Activated CD4-positive, CD25-positive, alpha-beta regulatory T cell (primary cell): ENCODE measurements around the gene FAM222A.

ENCODE experiments used
- DNase-seq, 4 experiments: peaks; one replicate each; lab custom pipeline; 2025; lab: John Stamatoyannopoulos, UW

Gene FAM222A

DNA sequence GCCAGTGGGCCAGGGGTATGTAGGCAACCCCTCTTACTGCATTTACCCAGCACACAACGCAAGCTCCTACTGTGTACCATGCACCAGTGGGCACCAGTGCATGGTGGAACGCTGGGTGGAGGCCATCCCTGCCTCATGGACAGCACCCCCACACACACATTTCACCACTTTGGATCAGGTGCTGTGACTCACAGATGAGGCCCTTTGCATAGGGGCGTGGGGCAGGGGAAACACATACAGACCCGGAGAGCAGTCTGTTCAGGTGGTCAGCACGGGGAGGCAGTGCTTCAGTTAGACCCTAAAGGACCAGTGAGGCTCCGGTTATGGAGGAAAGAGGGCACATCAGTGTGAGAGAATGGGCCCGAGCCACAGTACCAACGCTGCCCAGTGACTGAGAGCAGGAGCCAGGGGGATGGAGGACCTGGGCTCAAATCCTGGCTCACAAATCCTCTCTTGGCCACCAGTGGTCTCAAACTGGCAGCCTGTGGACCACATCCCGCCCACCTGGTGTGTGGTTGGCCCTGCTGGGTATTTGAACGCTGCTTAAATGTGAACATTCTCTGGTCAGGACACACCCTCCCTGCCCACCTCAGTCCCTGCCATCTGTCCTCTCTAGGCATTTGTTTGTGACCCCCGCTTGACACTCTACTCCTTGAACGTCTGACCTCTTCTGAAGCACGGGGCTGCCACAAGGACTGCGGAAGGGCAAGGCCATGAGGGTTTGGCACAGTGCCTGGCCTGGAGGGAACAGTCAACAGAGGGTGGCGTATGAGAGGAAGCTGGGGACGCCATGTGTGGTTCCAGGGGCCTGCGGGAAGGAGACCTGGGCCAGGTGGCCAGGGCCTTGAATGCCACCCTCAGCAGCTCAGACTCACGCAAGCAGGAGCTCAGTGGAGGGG is 46.7 kb downstream of the FAM222A start:
- no peak for DNase-seq

DNA sequence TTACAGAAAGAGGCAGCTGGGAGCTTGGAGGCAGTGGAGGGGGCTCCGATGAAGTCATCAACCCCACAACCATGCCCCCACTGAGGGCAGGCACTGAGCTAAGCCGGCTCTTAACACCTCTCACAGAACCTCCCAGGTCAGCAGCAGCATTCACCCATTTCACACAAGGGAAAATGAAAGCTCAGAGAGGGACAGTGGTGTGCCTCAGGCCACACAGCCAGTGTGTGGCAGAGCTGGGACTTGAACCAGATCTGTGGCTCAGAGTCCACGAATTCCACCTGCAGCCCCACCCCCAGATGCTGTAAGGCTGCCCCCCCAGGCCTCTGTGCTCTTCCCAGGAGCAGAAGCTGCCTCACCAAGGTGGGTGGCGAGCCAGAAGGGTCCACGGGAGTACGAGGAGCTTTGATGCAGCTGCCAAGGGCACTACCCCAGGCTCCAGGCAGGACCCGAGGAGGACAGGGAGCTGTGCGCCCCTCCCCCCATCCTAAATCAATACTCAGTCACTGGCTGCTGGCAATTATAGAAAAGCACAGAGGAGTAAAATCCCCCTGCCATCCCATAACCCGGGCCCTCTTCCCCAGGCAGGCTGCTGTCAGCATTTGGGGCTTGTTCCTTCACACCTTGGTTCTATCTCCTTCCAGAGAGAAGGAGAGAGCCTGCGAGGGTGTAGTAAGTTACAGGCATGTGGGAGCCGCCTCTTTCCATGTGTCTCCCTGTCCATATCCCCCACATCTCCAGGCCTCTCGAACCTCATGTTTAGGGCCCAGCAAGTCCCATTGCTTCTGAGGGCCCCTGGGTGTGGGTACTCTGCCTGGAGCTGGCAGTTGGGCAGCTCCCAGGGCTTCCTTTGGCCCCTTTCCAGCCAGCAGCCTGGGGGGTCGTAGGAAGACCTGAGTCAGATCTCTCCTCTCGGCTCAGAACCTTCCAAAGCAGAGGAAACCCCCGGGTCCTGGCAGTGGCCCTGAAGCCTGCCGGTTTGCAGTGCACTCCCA is 47.6 kb downstream of the FAM222A start:
- DNase-seq, result no peak

DNA sequence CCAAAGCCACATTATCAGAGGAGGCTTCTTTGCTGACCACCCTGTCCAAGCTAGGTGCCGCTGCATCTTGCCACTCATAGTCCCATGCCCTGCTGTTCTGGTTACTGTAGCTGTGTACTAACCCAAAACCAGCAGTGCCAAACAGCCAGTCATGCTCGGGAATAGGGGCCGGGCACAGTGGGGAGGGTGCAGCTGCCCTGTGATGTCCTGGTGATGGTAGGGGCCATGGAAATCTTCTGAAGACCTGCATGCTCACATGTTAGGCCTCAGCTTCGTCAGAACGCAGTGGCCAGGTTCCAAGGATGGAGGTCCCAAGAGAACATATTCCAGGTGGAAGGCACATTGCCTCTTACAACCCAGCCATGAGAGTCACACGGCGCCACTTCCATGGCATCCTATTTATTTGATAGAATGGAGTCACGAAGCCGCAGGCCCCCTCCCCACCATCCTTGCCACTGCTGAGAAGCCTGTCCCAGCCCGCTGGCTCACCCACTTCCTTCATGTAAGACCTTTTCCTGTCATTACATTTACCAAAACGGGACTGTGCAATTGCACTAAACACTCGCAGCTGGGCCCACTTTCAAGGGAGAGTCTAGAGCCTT is 48.5 kb downstream of the FAM222A start:
- no peak for DNase-seq

DNA sequence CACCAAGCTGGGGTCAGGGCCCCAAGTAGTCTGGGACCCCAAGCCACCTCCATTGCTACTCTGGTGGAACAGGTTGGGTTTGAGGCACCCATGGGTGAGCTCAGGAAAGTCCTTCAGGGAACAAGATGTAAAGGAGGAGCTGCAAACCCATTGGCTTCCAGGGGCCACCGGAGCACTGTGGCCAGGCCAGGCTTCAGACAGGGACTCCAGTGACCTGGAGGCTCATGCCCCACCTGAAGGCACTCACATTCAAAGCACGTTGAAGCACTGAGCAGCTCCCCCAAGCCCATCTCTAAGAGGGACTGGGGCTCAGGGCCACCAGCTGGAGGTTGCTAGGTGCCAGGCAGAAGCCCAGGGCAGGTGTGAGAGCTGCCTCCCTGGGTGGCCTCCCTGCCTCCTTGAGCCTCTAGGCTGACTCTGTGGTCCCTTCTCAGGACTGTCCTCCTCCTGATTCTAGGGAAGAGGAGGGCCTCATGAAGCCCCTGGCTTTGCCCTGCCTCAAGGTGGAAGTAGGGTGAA is 49.1 kb downstream of the FAM222A start:
- no peak for DNase-seq

DNA sequence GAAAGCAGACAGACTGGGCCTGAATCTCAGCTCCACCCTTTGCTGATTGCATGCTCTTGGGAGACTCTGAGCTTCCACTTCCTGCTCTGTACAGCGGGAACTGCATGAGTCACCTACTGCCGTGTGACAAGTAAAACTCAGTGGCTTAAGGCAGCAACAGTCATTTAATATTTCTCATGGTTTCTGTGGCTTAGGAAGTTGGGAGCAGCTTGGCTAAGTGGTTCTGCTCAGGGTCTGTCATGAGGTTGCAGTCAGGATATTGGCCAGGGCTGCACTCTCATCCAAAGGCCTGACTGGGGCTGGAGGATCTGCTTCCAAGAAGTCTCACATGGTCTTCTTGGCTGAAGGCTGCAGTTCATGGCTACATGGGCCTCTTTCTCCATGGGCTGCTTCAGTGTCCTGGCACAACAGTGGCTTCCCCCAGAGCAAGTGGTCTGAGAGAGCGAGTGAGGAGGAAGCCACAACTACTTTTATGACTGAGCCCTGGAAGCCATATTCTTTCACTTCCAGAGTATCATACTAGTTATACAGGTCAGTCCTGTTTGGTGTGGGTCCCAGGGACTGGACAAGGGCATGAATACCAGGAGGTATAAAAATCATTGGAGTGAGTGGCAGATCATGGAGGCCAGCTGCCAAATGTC is 49.7 kb downstream of the FAM222A start:
- DNase-seq, result no peak

DNA sequence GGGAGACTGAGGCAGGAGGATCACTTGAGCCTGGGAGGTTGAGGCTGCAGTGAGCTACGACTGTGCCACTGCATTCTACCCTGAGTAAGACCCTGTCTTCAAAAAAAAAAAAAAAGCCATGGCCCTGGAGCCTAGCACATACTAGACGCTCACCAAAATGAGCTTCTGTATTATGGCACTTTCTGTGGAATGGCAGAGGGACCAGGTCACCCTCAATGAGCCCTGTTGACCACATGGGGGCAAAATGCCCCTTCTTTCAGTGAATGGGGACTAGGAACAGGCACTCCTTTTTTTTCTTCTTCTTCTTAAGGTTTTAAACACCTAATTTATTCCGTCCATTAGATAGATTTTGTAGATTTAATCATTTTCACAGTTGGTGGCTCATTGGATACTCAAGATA is 50.5 kb downstream of the FAM222A start:
- DNase-seq, result no peak

DNA sequence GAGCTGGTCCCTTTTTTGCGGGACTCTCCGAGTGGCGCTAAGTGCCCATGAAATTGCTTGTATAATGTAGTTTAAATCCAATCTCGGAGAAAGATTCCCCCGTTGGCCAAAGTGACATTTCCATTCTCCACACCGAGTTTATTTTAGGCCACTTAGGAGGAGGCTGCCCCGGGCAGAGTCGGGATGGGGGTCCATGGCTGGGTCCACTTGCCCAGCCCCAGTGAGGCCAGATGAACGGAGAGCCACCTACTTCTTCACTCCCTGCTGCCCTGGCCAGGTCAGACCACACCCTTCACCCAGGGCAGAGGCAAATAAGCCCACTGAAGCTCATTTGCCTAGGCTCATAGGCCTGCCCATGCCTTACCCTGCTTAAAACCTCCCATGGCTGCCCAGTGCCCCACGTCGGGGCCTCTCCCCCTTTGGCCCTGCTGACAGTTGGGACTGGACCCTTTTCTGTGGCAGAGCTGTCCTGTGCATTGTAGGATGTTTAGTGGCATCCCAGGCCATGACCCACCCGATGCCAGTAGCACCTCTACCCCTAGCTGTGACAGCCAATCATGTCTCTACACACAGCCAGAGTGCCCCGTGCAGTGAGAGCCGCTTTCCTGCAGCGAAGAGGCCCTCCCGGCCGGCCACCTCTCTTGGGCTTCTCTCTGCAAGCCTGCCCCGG is 51.3 kb downstream of the FAM222A start:
- no peak for DNase-seq

DNA sequence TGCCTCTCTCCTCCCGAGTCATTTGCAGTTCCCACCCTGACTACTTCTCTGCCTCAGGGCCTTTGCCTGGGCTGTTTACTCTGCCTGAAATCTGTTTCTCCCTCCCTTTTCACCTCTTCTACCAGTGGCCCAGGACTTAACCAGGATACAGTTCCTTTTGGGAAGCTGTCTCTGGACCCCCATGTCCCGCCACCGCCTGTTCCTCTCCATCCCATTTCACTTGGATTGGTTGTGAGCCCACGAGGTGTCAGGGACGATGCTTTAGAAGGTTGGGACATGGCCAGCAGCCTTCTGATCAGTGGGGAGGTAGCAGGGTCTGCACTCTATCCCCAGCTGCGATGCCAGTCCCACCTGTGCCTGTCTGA is 51.8 kb downstream of the FAM222A start:
- DNase-seq, result no peak

DNA sequence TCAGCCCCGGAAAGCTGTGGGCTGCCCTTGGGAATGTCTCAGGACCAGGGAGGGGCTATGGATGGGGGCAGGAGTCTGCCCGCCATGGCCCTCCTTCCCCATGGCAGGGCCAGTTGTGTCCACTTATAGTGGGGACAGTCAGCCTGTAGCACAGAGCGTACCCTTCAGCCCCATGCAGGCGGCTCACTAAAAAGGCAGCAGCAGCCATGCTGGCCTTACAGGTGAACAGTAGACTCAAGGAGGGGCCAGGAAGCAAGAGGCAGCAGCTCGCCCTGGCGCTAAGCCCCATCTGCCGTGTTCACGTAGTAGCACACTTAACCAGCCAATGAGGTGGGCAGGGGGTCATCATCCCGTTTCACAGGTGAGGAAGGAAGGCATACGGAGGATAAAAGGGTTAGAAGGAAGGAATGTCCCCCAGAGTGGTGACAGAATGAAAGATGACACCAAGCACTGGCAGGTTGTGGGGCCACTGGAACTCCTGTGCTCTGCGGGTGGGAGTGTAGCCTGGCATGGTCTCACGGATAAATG is 52.7 kb downstream of the FAM222A start:
- no peak for DNase-seq

DNA sequence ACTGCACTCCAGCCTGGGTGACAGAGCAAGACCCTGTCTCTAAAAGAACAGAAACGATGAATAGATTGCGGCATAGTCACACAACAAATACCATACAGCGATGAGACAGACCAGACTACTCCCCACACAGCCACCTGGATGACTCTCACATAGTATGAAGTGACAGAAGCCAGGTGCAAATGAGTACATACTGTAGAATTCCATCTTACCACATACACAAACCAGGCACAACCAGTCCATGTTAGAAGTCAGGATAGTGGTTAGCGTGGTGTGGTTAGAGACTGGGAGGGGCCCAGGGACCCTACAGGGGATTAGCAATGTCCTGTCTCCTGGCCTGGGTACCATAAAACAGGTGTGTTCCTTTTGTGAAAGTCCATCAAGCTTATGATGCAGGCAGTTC is 53.8 kb downstream of the FAM222A start:
- no peak for DNase-seq

DNA sequence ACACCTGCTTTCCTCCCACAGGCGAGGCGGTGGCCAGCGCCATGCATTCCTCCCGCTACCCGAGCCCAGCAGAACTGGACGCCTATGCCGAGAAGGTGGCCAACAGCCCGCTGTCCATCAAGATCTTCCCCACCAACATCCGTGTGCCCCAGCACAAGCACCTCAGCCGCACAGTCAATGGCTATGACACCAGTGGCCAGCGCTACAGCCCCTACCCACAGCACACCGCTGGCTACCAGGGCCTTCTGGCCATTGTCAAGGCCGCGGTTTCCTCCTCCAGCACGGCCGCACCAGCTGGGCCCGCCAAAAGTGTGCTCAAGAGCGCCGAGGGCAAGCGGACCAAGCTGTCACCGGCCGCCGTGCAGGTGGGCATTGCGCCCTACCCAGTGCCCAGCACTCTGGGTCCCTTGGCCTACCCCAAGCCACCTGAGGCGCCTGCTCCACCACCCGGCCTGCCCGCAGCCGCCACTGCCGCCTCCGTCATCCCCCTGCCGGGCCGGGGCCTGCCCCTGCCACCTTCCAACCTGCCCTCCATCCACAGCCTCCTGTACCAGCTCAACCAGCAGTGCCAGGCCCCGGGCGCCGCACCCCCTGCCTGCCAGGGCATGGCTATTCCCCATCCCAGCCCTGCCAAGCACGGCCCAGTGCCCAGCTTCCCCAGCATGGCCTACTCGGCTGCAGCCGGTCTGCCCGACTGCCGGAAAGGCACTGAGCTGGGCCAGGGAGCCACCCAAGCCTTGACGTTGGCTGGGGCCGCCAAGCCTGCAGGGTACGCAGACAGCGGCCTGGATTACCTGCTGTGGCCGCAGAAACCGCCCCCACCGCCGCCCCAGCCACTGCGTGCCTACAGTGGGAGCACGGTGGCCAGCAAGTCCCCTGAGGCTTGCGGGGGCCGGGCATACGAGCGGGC is 54.6 kb downstream of the FAM222A start:
- DNase-seq, result no peak

DNA sequence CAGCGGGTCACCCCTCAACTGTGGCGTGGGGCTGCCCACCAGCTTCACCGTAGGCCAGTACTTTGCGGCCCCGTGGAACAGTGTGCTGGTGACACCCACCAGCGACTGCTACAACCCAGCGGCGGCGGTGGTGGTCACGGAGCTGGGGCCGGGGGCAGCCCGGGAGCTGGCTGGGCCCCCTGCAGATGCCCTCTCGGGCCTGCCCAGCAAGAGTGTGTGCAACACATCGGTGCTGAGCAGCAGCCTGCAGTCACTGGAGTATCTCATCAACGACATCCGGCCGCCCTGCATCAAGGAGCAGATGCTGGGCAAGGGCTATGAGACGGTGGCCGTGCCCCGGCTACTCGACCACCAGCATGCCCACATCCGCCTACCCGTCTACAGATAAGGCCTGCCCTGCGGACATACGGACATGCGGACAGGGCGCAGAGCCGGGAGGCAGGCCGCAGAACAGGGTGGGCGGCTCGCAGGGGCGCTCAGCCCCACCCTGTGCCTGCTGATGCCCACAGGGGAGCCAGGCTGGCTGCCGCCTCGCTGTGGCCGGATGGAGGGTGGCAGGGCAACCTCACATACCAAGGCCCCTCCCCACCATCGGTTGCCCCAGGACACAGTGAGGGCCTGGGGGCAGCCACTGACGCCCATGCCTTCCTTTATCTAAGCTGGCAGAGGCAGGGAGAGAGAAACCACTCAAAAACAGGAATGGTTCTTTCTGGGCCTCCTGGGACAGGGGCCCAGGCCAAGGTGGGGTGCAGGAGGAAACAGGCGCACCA is 55.5 kb downstream of the FAM222A start:
- DNase-seq, result no peak

DNA sequence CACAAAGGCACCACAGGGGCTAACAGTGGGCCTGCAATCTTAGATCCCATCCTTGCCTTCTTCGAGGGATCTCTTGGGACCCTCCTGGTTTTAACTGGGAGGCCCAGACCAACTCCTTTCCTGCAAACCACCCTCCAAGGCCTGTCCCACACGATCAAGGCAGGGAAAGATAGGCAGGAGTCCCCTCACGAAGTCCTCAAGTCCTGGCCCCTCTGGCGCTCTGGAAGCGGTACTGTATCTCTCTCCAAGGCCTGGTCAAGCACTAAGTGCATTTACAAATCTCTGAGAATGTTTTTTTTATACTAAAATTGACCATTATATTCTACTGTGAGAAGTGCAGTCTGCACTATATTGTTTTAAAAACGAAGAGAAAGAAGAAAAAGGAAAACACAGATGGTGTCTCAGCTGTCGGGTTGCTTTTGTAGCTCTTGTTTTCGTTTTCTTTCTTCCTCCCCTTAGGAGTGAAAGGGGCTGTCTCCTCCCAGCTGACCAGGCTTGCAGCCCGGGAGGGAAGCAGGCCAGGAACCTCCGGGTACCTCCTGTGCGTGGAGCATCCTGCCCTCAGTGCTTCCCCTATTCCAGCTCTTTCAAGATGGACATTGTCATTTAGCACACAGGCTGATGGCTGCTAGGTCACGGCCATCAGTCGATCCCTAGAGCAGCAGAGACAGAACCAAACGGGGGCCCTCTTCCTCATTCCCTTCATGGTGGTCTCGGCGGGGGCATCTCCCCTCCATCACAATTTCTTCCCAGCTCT is 56.7 kb downstream of the FAM222A start:
- DNase-seq, result no peak

DNA sequence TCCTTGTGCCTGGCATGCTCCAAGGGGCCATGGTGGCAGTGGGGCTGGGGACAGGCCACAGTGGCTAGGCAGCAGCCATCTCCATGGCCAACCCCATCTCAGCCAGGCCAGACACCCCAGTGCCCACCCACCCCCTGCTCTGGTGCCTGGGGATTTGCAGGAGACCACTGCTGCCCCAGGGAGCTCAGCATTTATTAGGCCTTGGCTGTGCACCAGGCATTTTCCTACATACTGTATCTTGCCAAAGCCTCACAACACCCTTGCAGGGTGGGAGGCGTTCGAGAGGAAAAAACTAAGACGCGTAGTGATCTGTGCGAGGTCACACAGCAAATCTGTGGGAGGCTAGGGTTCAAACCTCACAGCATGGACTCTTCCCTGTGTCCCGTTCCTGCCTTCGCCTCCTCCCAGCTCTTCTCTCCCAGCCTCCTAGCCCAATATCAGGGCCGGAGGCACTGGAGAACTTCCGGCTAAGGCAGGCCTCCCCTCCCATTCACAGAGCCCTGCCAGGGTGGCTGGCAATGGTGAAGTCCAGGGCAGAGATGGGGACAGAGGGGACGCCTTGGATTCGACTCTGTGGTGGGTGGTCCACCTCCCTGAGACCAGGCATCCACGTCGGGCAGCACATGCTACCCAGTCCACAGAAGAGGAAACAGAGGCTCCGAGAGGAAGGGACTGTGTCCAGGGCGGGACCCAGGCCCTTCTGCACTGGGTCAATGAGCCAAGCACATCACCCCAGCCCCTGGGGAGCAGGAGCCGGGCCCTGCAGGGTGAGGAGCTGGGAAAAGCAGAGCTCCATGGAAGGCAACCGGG is 57.4 kb downstream of the FAM222A start:
- no peak for DNase-seq

DNA sequence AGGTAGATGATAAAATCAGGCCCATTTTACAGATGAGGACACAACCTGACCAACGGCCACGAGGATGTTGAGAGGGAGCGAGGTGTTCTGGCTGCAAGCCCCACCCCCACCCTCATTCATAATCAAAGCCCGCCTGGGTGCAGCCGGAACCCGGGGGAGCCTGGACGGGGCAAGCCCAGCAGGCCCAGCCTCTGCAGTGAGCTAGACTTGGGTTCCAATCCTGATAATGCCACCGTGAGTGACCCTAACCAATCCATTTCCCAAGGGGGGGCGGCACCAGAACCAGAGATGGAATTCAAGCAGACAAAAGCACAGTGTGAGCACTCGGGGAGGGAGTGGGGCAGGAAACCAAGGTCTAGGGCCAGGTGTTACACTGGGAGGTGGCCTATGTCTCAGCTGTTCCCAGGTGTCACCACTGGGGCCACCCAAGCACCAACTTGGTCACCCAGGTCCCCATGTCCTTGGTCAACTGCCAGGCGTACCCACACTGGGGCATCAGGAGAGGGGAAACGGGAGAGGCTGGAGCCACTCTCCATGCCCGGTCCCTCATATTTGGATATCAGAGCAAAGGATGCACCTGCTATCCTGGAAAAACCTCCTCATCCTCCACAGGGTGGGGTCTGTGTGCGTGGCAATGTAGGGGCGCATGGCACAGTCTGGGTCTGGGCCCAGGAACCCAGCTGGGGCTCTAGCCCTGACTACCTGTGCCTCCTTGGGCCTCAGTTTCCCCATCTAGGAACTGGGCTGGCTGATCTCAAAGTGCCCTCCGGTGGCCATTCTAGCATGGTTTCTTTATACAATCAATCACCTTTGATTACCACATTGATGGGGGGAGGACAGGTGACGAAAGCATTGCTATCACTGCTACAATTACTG is 58.4 kb downstream of the FAM222A start:
- no peak for DNase-seq

DNA sequence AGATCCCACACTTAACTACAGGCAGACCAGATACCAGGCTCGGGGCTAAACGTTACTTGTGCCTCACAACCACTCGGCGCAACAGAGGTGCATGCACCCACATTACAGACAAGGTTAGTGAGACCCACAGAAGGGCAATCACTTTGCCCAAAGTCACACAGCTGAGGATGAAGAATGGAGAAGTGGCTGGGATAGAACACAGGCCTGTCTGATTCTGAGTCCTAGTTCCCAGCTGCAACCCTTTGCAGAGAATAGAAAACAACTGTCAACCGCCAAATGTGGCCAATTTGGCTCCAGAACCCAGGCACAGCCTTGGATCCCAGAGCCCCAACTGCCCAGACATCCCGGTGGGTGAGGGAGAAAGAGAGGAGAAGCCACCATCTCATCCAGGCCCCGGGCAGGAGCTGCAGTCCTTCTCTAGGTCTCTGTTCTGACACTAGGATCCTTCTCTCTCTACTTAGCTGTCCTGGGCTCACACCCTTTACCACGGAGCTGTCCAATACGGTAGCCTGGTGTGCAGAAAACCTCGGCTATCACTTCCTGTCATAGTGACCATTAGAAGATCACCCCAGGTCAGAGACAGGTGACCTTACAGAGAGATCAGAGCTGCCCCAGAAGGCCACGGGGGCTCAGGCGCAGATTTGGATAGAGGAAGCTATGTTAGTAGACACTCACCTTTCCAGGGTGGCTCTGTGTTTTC is 59.1 kb downstream of the FAM222A start:
- no peak for DNase-seq
